ENCODE data around the gene DUSP1.
"Not testable (repeated sequence)": the region's sequence is repeated elsewhere in the genome, so short reads cannot be mapped to it uniquely, and the experiment has no call there.

Gene DUSP1, protein sequence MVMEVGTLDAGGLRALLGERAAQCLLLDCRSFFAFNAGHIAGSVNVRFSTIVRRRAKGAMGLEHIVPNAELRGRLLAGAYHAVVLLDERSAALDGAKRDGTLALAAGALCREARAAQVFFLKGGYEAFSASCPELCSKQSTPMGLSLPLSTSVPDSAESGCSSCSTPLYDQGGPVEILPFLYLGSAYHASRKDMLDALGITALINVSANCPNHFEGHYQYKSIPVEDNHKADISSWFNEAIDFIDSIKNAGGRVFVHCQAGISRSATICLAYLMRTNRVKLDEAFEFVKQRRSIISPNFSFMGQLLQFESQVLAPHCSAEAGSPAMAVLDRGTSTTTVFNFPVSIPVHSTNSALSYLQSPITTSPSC

DNA sequence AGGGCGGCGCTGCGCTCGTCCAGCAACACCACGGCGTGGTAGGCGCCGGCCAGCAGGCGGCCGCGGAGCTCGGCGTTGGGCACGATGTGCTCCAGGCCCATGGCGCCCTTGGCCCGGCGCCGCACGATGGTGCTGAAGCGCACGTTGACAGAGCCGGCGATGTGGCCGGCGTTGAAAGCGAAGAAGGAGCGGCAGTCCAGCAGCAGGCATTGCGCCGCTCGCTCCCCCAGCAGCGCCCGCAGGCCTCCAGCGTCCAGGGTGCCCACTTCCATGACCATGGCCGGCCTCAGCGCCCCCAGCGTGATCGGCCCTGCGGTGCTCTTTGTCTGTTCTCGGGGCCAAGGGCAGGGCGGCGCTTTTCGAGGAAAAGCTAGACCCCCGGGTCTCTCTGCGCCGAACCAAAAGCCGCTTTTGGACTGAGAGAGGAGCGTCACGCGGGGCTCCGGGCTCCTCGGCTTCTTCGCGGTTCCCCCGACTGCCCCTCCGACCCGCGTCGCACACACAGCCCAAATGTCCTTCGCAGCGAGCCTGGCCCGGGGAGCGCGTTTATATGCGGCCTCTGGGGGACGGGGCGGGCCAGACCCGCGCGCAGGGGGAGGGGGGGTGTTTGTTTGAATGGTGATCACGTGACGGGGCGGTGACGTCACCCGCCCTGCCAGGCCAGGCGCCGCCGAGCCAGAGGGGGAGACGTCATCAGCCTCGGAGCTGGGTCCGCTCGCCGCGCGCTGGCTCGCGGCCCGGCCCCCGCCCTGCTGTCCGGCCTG lies at the start of gene DUSP1:
Gene DUSP1, minus strand, starts transcription at position 521 of the 764 bp plus-strand sequence. Its CDS starts 243 bp downstream, at position 278.
- peak; percentile 72 for DNase-seq

DNA sequence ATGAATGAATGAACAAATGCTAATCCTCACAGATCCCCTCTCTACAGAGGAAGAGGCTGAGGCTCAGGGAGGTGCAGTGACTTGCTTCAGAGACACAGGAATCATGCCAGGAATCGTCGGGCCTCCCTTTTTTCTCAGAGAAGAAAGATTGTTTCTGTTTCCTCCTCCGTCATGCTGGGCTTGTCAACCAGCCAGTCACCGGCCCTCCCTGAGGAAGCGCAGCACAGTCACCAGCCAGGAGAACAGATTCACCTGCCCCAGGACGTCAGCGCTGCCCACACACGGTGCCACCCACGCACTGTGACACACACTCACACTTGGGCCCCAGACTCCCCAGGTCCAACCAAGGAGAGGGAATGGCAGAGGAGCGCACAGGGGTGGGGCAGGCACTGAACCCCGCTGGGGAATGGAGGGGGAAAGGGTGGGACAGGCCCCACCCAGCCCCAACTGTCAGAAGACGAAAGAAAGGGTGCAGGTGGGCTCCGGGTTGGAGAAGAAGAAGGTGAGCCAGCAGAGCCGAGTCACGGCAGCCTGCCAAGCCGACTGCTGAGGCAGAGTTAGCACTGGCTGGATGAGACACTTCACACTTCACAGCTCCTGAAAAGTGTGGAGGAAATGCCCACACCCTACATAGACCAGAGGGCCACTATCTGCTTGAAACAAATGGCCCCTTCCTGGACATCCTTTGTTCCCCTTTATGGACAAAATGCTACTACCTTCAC lies 49.2 kb upstream of the DUSP1 start:
- DNase-seq: no peak

DNA sequence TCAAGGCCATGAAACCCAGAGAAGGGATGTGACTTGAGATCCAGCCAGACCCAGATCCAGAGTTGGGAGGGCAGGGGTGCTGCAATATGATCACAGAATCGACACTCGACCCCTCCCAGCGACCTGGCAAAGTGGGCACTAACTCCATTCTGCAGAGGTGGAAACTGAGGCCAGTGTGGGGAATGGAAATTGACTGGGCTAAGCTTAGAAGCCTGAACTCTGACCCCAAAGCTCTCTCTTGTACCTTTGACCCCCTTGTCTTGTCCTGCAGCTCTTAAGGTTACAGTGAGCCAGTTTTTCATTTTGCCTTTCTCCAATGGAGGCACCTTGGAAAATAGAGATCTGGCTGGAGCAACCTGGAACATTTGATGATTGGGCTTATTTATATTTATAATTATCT lies 48.6 kb upstream of the DUSP1 start:
- no peak for DNase-seq

GRCh38 chr5:172818081-172818480 lies 47.1 kb upstream of the DUSP1 start:
- no peak for DNase-seq

- DNase-seq: no peak
Measured at GRCh38 chr5:172817664-172818063, 46.7 kb upstream of the DUSP1 start.

DNA sequence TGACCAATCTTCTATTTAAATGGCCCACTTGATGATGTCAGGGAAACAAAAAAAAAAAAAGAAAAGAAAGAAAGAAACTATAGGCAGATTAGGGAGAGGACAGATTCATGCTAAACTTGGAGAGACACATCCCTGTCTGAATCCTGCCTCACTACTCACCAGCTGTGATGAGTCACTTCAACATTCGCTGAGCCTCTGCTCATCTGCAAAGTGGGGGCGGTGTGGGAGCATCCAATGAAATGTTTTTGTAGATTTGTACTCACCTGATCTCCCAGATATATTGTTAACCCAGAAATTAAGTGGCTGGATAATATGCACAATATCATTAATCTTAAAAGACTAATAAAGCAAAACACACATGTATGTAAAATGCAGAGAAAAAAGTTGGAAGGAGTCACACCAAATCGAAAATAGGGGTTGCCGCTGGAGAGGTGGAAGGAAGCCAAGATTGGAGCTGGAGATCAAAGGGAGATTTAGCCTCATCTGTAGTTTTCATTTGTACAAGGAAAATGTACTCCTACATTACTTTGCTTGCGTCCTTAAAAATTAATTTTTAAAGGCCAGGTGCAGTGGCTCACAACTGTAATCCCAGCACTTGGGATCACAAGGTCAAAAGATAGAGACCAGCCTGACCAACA lies 46.0 kb upstream of the DUSP1 start:
- no peak for DNase-seq

DNA sequence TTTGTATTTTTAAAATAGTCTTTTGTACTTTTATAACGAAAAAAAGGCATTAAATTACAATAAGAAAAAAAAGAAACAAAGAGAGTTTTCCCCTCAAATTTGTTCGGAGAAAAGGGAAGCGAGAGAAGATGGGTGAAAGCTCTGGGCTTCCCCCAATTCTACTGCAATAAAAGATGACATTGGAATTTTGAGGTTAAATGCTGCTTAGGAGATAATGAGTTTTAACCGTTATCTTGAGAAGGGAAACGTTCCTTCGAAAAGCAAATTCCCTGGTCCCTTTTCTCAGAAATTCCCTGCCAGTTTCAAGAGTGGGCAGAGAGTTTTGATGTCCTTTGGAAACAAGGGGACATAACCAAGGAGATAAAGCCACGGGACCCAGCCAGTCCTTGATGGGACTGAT lies 44.6 kb upstream of the DUSP1 start:
- no peak for DNase-seq

GRCh38 chr5:172810996-172811395 lies 40.0 kb upstream of the DUSP1 start:
- DNase-seq: not testable (repeated sequence)

DNA sequence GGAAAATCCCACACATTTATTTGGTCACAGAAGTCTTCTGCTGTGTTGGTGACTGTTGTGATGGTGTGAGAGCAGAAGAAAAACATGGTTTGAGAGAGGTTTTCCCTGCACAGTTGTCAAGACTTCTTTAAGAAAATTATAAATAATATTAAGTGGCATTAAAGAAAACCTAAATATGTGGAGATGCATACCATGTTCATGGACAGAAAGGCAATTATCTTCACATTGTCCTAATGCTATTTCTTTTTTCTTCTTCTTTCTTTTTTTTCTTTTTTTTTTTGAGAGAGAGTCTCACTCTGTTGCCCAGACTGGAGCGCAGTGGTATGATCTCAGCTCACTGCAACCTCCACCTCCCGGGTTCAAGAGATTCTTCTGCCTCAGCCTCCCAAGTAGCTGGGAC lies 38.8 kb upstream of the DUSP1 start:
- no peak for DNase-seq

DNA sequence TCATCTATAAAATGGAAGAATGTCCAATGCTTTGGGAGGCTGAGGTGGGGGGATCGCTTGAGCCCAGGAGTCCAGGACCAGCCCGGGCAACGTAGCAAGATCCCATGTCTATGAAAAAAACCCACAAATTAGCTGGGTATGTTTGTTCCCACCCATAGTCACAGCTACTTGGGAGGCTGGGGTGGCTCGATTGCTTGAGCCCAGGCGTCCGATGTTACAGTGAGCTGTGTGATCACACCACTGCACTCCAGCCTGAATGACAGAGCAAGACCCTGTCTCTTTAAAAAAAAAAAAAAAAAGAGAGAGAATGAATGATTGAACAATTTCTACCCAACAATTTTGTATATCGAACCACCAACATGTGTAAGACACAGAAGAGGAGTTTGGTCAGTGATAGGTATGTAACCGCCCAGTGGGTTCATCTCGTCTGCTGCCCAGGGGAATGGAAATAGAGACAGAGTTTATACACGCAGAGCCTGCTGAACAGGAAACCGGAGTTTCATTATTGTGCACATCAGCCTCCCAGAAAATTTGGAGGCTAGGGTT lies 36.8 kb upstream of the DUSP1 start:
- DNase-seq: no peak

- no peak for DNase-seq
Measured at GRCh38 chr5:172806897-172807672, 36.1 kb upstream of the DUSP1 start.

- DNase-seq: no peak
Measured at GRCh38 chr5:172805736-172806255, 34.8 kb upstream of the DUSP1 start.

DNA sequence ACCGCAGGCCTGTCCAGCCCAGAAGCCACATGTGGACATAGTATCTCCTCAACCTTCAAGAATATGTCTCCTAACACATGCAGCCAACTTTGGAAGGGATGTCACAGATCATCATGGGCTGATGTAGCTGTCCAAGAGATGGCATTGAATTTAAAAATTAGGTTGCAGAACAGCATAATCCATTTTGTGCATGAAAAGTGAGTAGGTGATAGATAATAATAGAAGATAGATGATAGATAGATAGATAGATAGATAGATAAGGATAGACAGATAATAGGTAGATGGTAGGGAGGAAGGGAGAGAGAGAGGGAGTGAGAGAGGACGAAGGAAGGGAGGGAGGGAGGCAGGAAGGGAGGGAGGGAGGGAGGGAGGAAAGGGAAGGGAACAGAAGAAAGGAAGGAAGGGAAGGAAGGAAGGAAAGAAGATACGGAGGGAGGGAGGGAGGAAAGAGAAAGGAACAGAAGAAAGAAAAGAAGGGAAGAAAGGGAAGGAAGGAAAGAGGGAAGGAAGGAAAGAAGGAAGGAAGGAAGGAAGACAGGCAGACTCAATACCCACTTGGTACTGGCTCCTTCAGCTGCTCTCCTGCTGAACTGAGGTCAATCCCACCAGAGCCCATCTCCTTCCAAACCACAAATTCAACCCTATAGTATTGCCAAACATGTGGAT lies 34.2 kb upstream of the DUSP1 start:
- DNase-seq: no peak

- no peak for DNase-seq
Measured at GRCh38 chr5:172802567-172803176, 31.7 kb upstream of the DUSP1 start.

GRCh38 chr5:172802112-172802511 lies 31.1 kb upstream of the DUSP1 start:
- DNase-seq: no peak

GRCh38 chr5:172801179-172801671 lies 30.2 kb upstream of the DUSP1 start:
- no peak for DNase-seq

DNA sequence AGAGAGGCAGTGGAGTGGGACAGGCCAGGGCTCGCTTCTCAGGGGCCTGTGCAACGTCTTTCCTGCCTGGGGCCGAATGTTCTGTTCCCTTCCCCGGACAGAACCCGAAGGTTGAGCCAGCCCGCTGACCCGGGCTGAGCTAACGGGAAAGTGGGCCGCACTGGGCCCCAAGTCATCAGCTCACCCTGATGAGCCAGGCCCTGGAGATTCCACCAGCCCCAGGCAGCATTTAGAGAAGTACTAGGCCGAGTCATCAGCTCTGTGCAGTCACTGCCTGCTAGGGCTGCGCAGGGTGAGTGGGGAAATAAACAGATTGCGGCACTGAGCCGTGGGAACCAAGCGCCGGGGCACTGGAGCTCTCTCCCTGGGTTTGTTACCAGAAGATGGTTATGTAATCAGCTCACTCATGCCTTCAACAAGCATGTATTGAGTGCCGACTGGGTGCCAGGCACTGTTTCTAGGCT lies 29.1 kb upstream of the DUSP1 start:
- no peak for DNase-seq

DNA sequence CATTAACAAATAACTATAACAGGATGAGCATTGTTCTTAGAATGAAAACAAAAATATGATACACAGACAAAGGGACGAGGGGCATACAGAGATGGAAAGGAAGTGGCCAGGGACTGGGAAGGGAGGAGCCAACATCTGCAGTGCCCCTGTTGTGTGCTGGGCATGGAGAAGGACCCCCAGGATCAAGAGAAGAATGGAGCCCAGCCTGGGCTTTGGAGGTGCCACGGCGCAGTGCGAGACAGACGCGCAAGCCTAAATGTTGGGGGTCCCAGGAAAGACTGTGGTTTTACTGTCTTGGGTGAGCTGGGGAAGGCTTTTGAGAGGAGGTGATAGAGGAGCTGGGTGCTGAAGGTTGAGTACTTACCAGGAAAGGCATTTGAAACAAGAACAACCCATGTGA lies 28.4 kb upstream of the DUSP1 start:
- DNase-seq: no peak

- DNase-seq: no peak
Measured at GRCh38 chr5:172798422-172799215, 27.6 kb upstream of the DUSP1 start.

DNA sequence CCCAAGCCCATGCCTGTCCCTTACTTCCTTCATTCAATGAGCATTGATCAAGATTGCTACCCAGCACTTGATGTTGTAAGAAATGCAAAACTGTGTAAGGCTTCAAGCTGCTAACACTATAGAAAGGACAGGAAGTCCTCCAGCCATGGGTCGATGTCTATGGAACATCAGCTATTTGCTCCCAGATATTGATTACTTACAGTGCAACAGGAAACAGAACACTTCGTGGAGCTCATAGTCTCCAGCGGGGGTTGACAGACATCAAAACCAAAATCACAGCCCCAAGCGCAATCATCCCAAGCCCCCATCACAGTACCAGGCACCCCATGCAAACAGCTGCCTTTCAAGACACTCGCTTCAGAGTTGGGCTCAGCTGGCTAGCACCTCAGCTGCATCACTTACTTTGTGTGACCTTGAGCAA lies 26.8 kb upstream of the DUSP1 start:
- no peak for DNase-seq
